Measurements from ENCODE around the gene NBPF12.
"Not testable (repeated sequence)": the region's sequence is repeated elsewhere in the genome, so short reads cannot be mapped to it uniquely, and the experiment has no call there.

NBPF12 gene

GRCh38 chr1:146938242-146938902 is at the start of gene NBPF12:
Gene NBPF12 (plus strand): TSS chr1:146938324. CDS start chr1:146960144, 21,820 bp downstream.
- not testable (repeated sequence) for DNase-seq (ENCODE audit: low read depth)
- peak within 1 kb of the TSS; percentile 71 for H3K4me3 ChIP-seq (ENCODE audit: low read depth, low read length)

- DNase-seq (ENCODE audit: low read depth) = not testable (repeated sequence)
Measured at GRCh38 chr1:146891355-146891754, 46.8 kb upstream of the NBPF12 start.

GRCh38 chr1:146892331-146892730 is 45.8 kb upstream of the NBPF12 start:
- not testable (repeated sequence) for H3K4me3 ChIP-seq (ENCODE audit: low read depth, low read length); DNase-seq (ENCODE audit: low read depth)

More at GRCh38 chr1:146891355-146891754, 46.8 kb upstream of the NBPF12 start:
- not testable (repeated sequence) for H3K4me3 ChIP-seq (ENCODE audit: low read depth, low read length)

- H3K4me3 ChIP-seq (ENCODE audit: low read depth, low read length); DNase-seq (ENCODE audit: low read depth): not testable (repeated sequence)
Measured at GRCh38 chr1:146907565-146908261, 30.4 kb upstream of the NBPF12 start.

- not testable (repeated sequence) for DNase-seq (ENCODE audit: low read depth); H3K4me3 ChIP-seq (ENCODE audit: low read depth, low read length)
Measured at GRCh38 chr1:146912975-146913374, 25.1 kb upstream of the NBPF12 start.

GRCh38 chr1:146920811-146921210 is 17.3 kb upstream of the NBPF12 start:
- H3K4me3 ChIP-seq (ENCODE audit: low read depth, low read length); DNase-seq (ENCODE audit: low read depth): not testable (repeated sequence)

GRCh38 chr1:146922614-146923013 is 15.5 kb upstream of the NBPF12 start:
- DNase-seq (ENCODE audit: low read depth); H3K4me3 ChIP-seq (ENCODE audit: low read depth, low read length): not testable (repeated sequence)

GRCh38 chr1:146924106-146924505 is 14.0 kb upstream of the NBPF12 start:
- DNase-seq (ENCODE audit: low read depth); H3K4me3 ChIP-seq (ENCODE audit: low read depth, low read length): not testable (repeated sequence)

- DNase-seq (ENCODE audit: low read depth) = not testable (repeated sequence)
Measured at GRCh38 chr1:146926413-146926812, 11.7 kb upstream of the NBPF12 start.

GRCh38 chr1:146930225-146930624 is 7.9 kb upstream of the NBPF12 start:
- H3K4me3 ChIP-seq (ENCODE audit: low read depth, low read length); DNase-seq (ENCODE audit: low read depth): not testable (repeated sequence)

More at GRCh38 chr1:146926413-146926812, 11.7 kb upstream of the NBPF12 start:
- not testable (repeated sequence) for H3K4me3 ChIP-seq (ENCODE audit: low read depth, low read length)

GRCh38 chr1:146934390-146935223 is 3.5 kb upstream of the NBPF12 start:
- peak overlapping the region; percentile 16; the same call in 1 of the 2 replicates for H3K4me3 ChIP-seq (ENCODE audit: low read depth, low read length)
- DNase-seq (ENCODE audit: low read depth) = not testable (repeated sequence)

- DNase-seq (ENCODE audit: low read depth); H3K4me3 ChIP-seq (ENCODE audit: low read depth, low read length): not testable (repeated sequence)
Measured at GRCh38 chr1:146937462-146937861, 662 bp upstream of the NBPF12 start.

GRCh38 chr1:146938927-146939786 is 1.0 kb downstream of the NBPF12 start:
- not testable (repeated sequence) for DNase-seq (ENCODE audit: low read depth)

GRCh38 chr1:146940293-146940692 is 2.2 kb downstream of the NBPF12 start:
- DNase-seq (ENCODE audit: low read depth); H3K4me3 ChIP-seq (ENCODE audit: low read depth, low read length): not testable (repeated sequence)

More at GRCh38 chr1:146938927-146939786, 1.0 kb downstream of the NBPF12 start:
- peak overlapping the region; percentile 71 for H3K4me3 ChIP-seq (ENCODE audit: low read depth, low read length)

GRCh38 chr1:146943342-146943886 is 5.3 kb downstream of the NBPF12 start:
- not testable (repeated sequence) for DNase-seq (ENCODE audit: low read depth); H3K4me3 ChIP-seq (ENCODE audit: low read depth, low read length)

GRCh38 chr1:146948127-146948526 is 10.0 kb downstream of the NBPF12 start:
- not testable (repeated sequence) for H3K4me3 ChIP-seq (ENCODE audit: low read depth, low read length); DNase-seq (ENCODE audit: low read depth)

GRCh38 chr1:146964340-146964739 is 26.2 kb downstream of the NBPF12 start:
- DNase-seq (ENCODE audit: low read depth); H3K4me3 ChIP-seq (ENCODE audit: low read depth, low read length): not testable (repeated sequence)

Measured in GM12864 (cell line).